ENCODE measurements around the gene SDHB.

The SDHB gene

DNA sequence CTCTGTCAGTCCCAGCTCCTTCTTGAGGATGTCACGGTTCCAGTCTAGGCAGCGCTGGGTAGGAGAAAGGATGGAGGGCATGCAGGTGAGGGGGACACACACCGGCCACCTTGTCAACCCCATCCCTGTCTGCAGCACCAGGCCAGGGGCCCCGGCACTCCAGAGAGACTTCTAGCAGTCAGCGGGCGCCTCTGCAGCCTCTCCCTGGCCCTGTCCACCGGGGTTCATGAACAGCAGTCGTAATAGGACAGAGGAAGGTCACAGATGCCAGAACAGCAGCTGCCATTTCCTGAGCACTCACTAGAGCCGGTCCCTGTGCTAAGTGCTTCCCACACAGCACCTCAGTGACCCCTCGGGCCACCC, 16.3 kb upstream of the SDHB start:
- Mint-ChIP-seq H3K27me3 (ENCODE audit: low read depth) (peaks cover 8% of the 10 kb centered on the region), H3K4me1 (no peaks in the 10 kb centered on the region), H3K9me3 (no peaks in the 10 kb centered on the region), H3K36me3 (ENCODE audit: low read depth) (no peaks in the 10 kb centered on the region), H3K4me3 (no peak overlapping the region), H3K27ac (no peak overlapping the region)
- TF ChIP-seq, protein P1, sequence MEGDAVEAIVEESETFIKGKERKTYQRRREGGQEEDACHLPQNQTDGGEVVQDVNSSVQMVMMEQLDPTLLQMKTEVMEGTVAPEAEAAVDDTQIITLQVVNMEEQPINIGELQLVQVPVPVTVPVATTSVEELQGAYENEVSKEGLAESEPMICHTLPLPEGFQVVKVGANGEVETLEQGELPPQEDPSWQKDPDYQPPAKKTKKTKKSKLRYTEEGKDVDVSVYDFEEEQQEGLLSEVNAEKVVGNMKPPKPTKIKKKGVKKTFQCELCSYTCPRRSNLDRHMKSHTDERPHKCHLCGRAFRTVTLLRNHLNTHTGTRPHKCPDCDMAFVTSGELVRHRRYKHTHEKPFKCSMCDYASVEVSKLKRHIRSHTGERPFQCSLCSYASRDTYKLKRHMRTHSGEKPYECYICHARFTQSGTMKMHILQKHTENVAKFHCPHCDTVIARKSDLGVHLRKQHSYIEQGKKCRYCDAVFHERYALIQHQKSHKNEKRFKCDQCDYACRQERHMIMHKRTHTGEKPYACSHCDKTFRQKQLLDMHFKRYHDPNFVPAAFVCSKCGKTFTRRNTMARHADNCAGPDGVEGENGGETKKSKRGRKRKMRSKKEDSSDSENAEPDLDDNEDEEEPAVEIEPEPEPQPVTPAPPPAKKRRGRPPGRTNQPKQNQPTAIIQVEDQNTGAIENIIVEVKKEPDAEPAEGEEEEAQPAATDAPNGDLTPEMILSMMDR (IDR thresholded peaks at IDR 0.05; ENCODE audit: unreplicated experiment in 3 of 3) = no peak

DNA sequence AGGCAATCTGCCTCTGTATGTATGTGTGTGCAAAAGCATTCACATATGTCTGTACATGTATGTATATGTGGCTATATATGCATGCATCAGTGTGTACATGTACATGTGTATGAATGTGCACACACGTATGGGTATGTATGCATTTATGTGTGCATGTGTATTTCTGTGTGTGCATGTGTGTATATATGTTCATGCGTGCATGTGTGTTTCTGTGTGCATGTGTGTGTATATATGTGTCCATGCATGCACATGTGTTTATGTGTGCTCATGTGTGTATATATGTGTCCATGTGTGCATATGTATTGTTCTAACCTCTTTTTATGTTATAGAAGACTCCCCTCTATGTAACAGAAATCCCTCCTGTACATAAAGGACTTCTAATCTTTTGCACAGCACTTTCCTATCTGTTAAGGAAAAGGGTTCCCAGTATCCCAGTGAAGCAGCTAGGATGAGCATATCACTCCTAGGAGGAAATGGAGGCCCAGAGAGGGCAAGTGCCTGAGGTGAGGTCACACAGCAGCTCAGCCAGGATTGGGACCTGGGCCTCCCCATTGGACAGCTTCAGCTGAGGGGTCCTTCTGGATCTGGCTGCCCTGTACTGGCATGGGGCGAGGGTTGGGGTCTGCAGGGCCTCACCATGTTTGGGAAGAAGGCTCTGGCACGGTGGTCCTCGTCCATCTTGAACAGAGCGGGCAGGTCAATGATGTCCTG, 15.8 kb upstream of the SDHB start:
- Mint-ChIP-seq H3K4me3 (no peak overlapping the region), H3K27me3 (ENCODE audit: low read depth) (peaks cover 8% of the 10 kb centered on the region), H3K4me1 (no peaks in the 10 kb centered on the region), H3K9me3 (no peaks in the 10 kb centered on the region), H3K27ac (no peak overlapping the region), H3K36me3 (ENCODE audit: low read depth) (no peaks in the 10 kb centered on the region)
- TF ChIP-seq, protein P1 (IDR thresholded peaks at IDR 0.05; ENCODE audit: unreplicated experiment in 3 of 3) = no peak

DNA sequence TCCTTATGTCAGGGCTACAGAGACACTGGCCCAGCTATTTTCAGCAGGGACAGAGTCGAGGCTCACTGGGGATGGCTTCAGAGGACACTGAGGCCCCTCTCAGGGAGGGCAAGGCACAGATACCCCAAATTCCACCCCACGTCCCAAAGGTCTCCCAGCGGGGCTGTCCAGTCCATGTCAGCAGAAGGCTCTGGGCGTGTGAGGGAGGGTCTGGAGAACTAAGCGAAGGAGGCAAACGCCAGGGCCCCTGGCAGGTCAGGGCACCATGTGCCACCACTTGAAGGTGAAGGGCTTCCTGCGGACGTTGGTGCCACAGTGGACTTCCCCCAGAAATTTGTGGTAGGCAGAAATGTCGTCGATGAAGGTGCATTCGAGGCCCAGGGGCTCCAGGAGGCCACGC, 15.0 kb upstream of the SDHB start:
- Mint-ChIP-seq H3K4me3 (no peak overlapping the region), H3K4me1 (peaks cover 4% of the 10 kb centered on the region), H3K27me3 (ENCODE audit: low read depth) (peaks cover 8% of the 10 kb centered on the region), H3K27ac (no peak overlapping the region), H3K36me3 (ENCODE audit: low read depth) (no peaks in the 10 kb centered on the region), H3K9me3 (peaks cover 4% of the 10 kb centered on the region)
- TF ChIP-seq, protein P1 (IDR thresholded peaks at IDR 0.05; ENCODE audit: unreplicated experiment in 3 of 3) = no peak

DNA sequence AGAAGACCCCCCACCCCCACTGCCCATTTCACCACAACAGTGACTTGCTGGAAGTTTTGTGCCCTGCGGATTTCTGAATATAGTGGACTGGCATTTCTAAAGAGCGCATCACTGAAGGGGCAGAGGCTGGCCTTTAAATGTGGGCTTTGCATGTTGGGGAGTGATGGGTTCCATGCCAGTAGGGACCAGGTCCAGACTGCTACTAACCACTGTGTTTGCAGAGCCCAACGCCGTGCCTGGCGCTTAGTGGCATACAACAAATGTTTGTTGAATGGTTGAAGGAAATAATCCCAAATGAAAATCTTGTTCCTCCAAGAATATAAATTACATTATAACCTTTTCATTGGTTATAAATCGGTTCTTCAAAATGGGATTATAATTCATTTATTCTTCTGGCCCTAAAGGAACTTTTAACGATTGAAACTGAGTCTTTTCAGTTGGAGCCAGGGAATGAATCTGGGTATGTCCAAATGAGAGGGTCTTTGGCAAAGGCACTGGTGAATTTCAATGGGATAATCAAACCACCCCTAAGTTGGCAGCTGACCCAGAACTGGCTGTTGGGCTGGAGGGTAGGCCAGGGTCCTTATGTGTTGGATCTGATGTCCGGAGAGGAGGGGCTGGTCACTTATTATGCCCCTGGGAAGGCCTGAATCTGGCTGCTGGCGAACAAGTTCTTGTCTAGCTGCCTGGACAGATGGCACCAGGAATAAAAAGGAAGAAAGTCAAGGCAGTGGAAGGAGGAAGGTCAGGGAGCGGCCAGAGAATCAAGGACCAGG, 13.8 kb upstream of the SDHB start:
- peaks cover 8% of the 10 kb centered on the region for H3K27me3 Mint-ChIP-seq (ENCODE audit: low read depth)
- H3K4me3 Mint-ChIP-seq = no peak overlapping the region
- peaks cover 4% of the 10 kb centered on the region for H3K4me1 Mint-ChIP-seq
- no peak overlapping the region for H3K27ac Mint-ChIP-seq
- TF ChIP-seq, protein P1 (IDR thresholded peaks at IDR 0.05; ENCODE audit: unreplicated experiment in 3 of 3) = no peak
- peaks cover 4% of the 10 kb centered on the region for H3K9me3 Mint-ChIP-seq
- H3K36me3 Mint-ChIP-seq (ENCODE audit: low read depth) = no peaks in the 10 kb centered on the region

DNA sequence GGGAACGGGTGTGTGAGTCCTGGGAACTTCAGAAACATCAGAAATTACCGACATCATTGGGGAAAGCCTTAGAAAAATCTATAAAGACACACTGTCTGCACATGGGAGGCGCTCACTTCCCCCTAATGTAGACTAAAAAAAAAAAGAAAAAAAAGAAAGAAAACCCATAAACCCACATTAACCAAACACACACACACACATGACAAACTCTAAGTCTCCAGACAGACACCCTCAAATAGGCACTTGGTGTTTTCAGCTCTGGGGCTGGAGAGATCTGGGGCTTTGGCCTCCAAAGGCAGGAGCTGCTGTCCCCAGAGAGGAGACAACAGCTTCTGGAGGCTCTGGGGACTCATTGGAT, 13.2 kb upstream of the SDHB start:
- H3K36me3 Mint-ChIP-seq (ENCODE audit: low read depth) = no peaks in the 10 kb centered on the region
- peaks cover 4% of the 10 kb centered on the region for H3K9me3 Mint-ChIP-seq
- H3K4me3 Mint-ChIP-seq = no peak overlapping the region
- H3K4me1 Mint-ChIP-seq = peaks cover 5% of the 10 kb centered on the region
- TF ChIP-seq, protein P1 (IDR thresholded peaks at IDR 0.05; ENCODE audit: unreplicated experiment in 3 of 3) = no peak
- peaks cover 8% of the 10 kb centered on the region for H3K27me3 Mint-ChIP-seq (ENCODE audit: low read depth)
- no peak overlapping the region for H3K27ac Mint-ChIP-seq

All from nephron (organoid).